HG03103 (cell line): ENCODE measurements around the gene NFATC1.
"Not testable (repeated sequence)": the region's sequence is repeated elsewhere in the genome, so short reads cannot be mapped to it uniquely, and the experiment has no call there.

Experiments
- ATAC-seq: cut with Tn5 transposase; IDR thresholded peaks from one replicate; pipeline ENCODE4 v1.9.1; 2021; ENCODE audit warnings: low read depth; ENCODE audit not compliant: unreplicated experiment

Gene NFATC1

GRCh38 chr18:79374408-79375171 is 21.1 kb upstream of the NFATC1 start:
- ATAC-seq: peak; percentile 83

- no peak for ATAC-seq
Measured at GRCh38 chr18:79375441-79376154, 20.1 kb upstream of the NFATC1 start.

GRCh38 chr18:79376661-79377060 is 19.1 kb upstream of the NFATC1 start:
- not testable (repeated sequence) for ATAC-seq

GRCh38 chr18:79377187-79377891 is 18.4 kb upstream of the NFATC1 start:
- ATAC-seq: no peak

GRCh38 chr18:79378536-79379250 is 17.0 kb upstream of the NFATC1 start:
- peak; percentile 43 for ATAC-seq

- no peak for ATAC-seq
Measured at GRCh38 chr18:79379251-79379905, 16.4 kb upstream of the NFATC1 start.

- no peak for ATAC-seq
Measured at GRCh38 chr18:79379931-79380815, 15.6 kb upstream of the NFATC1 start.

GRCh38 chr18:79380816-79381806 is 14.6 kb upstream of the NFATC1 start:
- ATAC-seq: peak; percentile 40

- ATAC-seq: no peak
Measured at GRCh38 chr18:79381811-79382311, 13.9 kb upstream of the NFATC1 start.

- ATAC-seq: no peak
Measured at GRCh38 chr18:79382681-79383387, 12.9 kb upstream of the NFATC1 start.

GRCh38 chr18:79383388-79384056 is 12.2 kb upstream of the NFATC1 start:
- ATAC-seq: no peak

GRCh38 chr18:79384151-79384807 is 11.5 kb upstream of the NFATC1 start:
- no peak for ATAC-seq

GRCh38 chr18:79384834-79385233 is 10.9 kb upstream of the NFATC1 start:
- no peak for ATAC-seq

GRCh38 chr18:79385326-79385707 is 10.4 kb upstream of the NFATC1 start:
- ATAC-seq: no peak

- no peak for ATAC-seq
Measured at GRCh38 chr18:79385708-79386341, 9.9 kb upstream of the NFATC1 start.

GRCh38 chr18:79386547-79386946 is 9.2 kb upstream of the NFATC1 start:
- no peak for ATAC-seq
